Iris pigment epithelial cell (primary cell): Measurements from ENCODE around the gene COTL1.

Experiments used
- DNase-seq: peaks from one replicate; pipeline ENCODE4 v3.0.0-alpha.2; 2011; ENCODE audit warnings: low read depth

COTL1 gene

DNA sequence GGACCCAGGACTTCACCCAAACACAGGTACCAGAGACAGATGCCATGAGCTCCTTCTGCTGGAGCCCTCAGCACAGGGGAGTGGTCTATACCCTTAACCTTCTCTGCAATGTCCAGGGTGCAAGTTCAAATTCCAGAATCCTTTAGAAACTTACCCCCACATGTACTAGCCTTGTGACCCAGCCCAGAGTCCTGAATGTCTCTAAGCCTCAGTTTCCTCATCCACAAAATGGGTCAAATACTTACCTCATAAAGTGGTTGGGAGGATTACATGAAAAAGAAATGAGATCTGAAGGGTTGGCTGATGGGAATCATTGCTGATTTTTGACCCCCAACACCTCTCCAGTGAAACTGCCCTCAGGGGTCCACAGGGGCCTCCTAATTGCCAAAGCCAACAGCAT lies 21.7 kb downstream of the COTL1 start:
- no peak for DNase-seq

DNA sequence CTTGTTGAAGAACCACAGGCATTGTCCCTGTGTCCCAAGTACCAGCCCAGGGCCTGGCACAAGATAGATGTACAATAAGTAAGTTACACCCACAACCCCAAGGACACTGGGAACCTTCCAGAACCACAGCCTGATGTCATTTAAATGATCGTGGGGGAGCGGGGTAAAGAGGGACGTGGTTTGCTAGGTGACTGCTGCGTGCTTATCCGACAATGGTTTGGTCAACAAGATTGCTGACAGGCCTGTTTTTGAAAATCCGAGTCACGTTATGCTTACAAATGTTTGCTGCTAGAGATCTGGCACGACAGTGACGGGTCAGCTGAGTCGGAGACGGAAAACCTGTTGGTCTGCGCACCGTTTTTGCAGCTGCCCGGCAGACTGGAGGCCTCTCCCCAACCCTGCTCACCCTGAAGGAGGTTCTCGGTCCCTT lies 22.8 kb downstream of the COTL1 start:
- DNase-seq: no peak

DNA sequence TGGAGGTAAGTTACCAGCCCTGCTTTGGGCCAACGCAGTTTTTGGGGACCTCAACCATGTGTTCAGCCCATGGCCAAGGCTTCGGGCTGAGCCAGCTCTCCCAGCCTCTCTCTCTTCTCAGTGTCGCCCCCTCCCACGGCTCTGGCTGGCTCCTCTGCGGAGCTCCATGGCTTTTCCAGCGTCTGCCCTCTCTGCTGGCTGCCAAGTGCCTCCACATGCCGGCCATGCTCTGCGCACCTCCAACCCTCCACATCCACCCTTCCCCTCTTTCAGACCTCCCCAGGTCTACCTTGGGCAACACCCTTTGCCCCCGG lies 23.2 kb downstream of the COTL1 start:
- DNase-seq: no peak

DNA sequence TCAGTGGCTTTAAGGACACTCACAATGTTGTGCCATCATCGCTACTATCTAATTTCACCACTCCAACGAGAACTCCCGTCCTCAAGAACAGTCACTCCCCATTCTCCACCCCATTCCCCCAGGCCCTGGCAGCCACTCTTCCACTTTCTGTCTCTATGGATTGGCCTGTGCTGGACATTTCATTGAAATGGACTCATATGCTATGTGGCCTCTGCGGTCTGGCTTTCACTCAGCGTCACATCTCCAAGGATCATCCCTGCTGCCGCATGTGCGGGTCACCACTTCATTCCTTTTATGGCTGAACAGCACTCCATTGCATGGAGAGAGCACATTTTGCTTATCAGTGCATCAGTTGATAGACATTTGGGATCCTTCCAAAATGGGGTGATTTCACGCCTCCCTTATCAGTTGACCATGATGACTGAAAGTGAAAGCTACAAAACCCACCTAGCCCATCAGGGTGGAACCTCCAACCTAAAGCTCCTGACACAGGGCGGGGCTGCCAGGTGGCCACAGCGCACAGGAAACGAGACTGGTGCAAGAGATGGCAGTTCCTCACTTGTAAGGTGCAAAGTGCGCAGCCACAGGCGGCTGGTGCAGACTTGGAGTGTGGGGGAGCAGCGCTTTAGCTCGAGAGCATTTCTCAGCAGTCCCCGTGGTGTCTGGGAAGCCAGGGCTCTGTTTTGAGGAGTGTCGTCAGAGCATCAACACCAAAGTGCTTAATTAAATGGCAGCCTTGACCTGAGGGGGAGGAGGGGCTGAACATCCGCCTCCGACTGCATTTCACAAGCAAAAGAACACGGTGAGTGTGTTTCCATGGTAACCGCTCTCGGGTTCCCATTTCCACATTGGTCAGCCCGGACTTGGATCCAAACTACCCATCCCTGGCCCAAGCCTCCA lies 23.8 kb downstream of the COTL1 start:
- DNase-seq: peak; percentile 39

DNA sequence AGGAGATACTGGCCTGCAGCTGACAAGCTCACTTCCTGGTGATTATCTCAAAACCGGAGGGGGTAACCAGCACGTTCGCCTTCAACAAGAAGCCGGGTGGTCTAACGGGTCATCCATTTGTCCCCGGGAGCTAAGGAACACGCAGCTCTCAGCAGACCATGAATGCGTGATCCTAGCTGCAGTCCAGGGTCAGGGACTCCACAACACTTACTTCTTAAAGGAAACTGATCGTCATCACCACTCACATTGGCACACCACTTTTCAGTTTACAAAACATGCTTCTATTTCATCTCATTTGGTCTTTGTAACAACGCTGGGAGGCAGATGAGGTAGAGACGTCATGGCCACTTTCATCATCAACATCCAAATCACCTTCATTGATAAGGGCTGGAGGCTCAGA lies 25.2 kb downstream of the COTL1 start:
- no peak for DNase-seq

DNA sequence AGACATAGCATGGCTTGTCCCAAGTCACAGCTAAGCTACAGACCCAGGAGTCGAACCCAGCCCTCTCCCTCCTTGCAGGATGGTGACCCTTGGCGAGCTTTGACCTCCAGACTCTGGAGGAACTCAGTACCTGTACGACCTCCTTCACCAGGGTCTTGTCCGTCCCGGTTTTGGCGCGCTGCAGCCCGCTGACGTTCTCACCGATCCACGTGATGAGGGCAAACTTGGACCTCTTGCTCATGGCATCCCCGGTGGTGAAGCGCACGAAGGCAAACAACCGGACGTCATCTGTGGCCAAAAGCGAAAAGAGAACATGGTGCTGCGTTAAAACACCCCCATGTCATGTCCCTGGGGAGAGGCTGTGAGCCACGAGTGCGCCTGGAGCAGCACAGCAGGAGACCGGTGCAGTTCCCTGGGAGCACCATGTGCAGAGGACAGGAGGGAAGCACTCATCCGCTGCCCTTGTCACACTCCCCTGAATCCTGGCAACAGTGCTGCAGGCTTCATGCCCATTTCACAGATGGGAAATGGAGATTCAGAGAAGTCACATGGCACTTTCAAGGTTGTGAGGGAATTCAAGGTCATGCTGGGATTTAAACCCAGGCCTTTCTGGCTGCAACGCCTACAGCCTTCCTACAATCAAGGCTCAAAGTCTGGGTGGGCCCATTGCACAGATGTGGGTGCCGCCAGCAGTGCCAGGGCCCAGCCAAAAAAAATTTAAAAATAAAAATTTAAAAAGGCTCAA lies 27.7 kb downstream of the COTL1 start:
- no peak for DNase-seq

DNA sequence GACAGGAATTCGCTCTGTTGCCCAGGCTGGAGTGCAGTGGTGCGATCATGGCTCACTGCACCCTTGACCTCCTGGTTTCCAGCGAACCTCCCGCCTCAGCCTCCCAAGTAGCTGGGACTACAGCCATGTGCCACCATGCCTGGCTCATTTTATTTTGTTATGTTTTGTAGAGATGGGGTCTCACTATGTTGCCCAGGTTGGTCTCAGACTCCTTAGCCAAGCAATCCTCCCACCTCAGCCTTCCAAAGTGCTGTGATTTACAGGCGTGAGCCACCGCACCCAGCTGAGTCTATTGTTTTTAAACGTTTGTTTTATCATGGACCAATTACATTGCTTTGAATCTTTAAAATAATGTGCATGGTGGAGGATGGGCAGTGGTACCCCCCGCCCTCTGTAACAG lies 28.9 kb downstream of the COTL1 start:
- DNase-seq: no peak

DNA sequence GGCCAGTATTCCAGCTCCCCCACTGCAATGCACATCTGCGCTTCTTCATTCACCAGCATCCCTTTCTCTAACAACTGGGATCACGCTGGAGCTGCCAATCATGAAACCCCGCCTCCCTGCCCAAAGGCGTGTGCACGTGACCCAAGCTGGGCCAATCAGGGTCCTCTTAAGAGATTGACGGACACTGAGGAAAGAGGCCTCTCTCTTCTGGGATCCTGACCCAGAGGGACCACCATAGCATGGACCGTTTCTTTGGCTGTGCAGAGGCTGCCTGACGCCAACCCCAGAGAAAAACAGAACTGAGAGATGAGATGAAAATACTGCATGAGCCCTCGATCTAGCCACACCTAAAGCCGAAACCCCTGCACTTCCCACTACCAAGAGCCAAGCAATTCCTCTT lies 32.0 kb downstream of the COTL1 start:
- peak; percentile 38 for DNase-seq

DNA sequence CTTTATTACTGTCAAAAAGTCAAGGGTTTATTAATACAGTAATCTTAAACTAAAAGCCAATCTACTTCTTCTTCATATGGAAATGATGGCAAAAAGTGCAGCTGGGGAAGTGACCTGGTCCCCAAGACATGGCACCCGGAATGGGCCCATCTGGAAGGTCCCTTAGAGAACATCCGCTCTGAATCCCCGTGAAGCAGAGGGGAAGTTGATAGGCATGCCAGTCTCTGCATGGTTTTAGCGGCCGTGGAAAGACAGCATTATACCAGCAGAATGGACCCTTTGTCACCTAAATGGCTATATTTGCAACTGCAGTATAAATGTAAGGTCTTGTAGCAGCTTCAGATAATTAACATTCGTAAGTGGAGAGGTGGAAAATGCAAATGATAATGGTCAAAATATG lies 32.4 kb downstream of the COTL1 start:
- DNase-seq: no peak

DNA sequence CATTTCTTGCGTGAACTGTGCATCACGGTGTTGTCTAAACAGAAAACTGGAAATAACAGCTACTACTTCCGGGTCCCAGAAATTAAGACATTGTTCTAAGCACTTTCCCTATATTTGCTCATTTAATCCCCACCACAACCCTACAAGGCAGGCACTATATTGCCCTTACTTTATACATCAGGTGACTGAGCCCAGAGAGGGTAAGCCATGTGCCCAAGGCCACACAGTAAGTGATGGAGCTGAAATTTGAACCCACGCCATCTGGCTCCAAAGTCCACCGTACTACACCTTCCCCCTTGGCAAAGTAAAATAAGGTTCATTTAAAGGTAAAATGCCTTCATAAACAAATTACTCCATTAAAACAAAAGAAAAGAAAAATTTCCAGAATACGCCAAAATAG lies 33.2 kb downstream of the COTL1 start:
- no peak for DNase-seq

DNA sequence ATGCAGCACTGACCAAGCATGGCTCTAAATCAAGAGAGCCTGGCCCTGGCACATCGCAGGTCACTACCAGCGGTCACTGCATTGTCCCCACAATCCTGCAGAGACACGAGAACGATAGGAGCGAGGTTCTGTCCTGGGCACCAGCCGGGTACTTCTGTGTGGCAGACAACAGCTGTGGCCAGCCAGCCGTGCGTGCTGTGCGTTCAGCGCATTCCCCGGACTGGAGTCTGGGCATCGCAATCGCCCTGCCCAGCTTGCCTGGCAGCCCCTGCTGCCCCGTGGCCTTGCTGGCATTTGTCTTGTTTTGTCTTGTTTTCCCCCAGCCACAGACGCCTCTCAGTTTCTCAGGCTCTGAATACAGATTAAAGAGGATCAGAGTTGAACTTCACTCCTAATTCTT lies 33.9 kb downstream of the COTL1 start:
- DNase-seq: no peak

DNA sequence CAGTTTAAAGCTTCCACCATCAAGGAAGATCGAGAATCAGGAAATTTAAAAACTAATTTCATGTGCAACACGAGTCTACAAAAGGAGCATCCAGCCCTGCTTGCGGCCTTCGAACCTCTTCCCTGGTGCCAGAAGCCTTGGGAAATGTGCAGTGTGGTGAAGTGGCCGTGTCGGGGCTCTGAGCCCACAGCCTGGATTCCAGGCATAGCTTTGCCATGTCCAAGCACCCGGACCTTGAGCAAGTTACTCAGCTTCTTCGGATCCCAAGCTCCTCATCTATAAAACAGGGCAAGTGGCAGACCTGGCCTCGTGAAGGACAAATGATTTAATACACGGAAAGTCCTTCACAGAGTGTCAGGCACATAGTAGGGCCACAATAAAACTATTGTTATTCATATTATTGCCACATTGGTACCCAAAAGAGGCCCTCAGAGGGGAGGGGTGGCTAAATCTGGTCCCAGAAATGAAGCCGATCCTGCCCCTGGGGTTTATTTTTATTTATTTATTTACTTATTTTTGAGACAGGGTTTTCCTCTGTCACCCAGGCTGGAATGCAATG lies 34.8 kb downstream of the COTL1 start:
- peak; percentile 80 for DNase-seq

DNA sequence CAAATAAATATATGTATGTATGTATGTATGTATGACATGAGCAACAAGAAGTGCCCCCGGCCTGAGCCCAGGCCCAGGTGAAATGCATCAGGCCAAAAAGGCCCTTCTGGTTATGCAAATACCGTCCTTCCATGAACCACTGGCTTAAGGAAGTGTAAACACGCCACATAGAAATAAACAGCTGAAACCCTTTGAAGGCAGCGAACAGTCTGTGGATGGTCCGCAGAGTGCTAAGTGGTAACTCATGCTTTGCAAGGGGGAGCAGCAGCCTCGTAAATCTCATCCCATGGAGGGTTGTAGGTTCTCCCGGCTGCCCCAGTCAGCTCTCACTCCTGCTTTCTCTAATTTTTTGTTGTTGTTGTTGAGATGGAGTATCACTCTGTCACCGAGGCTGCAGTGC lies 36.7 kb downstream of the COTL1 start:
- DNase-seq: no peak

DNA sequence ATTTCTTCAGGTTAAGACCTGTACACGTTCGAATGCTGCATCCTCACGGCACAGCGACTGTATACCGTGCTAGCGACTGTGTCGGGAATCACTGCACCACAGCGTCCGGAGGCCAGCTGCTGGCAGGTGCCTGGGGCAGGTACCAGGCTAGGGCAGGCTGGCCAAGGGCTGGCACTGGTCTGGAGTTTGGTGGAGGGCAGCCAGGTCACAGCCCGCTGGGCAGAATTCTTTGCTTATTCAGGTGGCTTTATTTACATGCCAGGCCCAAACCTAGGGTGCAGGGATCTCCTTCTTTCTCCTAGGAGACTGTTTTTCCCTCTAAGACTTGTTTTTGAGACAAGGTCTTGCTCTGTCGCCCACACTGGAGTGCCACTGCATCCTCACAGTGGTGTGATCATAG lies 37.9 kb downstream of the COTL1 start:
- no peak for DNase-seq

DNA sequence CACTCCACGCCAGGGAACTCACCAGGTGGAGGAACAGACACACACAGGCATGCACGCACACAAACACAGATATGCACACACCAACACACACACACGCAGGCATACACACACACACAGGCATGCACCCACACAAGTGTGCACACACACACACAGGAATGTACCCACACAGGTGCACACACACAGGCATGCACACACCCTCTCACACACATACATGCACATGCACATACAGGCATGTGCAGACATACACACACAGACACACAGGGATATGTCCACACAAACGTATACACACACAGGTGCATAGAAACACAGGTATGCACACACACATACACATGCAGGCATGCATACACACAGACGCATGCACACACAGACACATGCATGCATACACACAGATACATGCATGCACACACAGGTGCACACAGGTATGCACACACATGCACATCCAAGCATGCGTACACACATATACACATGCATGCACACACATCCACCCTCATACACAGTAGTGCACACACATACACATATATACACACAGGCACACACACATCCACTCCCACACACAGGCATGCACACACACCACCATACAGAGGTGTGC lies 39.2 kb downstream of the COTL1 start:
- no peak for DNase-seq

DNA sequence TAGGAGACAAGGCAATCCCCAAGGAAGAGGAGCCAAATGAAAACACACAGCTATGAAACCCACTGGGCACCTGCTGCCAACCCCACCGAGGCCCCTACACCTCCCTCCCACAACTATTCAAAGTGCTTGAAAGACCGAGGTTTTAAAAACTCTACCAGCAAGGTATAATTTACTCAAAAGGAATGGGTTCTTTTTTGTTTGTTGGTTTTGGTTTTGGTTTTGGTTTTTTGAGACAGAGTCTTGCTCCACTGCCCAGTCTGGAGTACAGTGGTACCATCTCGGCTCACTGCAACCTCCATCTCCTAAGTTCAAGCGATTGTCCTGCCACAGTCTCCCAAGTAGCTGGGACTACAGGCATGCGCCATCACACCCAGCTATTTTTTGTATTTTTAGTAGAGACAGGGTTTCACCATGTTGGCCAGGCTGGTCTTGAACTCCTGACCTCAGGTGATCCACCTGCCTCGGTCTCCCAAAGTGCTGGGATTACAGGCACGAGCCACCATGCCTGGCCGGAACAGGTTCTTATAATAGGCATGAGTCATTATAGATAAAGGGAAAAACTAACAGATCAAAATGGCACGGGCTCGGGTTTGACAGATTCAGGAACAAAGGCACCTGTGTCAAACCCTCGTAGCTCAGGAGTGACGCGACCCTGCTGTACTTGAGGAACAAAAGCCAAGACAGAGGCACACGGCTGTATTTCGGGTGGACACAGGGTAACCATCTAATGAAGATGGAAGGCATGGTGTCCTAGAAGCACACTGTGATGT lies 40.7 kb downstream of the COTL1 start:
- DNase-seq: no peak

DNA sequence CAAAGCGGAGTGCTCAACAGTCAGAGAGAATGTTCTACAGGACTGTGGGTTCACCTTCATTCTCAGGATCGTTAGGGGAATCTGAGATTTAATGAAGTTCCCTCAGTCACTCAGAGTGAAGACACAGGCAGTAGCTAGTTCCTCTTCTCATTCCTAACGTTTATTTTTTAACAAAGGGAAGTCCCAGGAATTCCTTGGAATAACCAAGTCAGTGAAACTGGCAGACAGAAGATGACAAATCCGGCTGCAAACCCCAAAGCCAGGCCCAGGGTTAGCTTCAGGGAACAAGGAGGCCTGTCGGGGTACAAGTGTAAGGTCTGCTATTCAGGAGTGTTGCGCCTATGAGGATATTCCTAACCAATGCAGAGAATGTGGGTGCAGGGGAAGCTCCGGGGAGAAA lies 42.0 kb downstream of the COTL1 start:
- DNase-seq: no peak

DNA sequence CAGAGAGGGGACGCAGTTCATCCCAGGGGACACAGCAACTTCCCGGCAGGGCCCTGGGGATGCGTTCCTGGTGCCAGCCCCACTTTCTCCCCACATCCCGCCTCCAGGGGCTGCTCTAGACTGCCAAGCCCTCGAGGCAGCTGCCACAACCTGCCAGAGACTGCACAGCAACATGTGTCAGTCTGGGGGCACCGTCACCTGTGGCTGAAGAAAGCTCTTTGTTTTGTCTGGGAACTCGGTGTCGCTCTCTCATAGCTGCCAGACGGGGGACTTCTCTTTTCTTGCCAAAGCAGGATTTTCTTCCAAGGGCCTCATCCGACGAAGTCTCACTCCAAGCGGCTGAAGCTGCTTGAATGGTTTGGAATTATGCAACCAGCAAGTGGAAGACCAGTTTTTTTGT lies 43.7 kb downstream of the COTL1 start:
- no peak for DNase-seq

DNA sequence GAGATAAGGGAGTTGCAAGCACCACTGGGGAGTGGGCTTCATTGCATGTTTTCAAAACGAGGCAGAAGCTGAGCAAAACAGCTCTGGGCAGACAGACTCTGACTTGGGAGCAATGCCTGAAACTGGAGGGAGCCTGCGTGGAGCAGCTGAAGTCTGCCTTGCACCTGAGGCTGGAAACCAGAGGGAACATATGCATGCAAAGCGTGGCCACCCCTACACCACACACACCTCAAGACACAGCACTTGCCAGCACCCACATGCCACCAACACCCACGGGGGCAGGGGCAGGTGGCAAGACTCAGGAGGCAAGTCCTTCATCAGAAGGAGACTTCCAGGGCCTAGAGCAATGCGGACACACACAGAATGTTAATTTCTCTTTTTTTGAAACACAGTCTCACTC lies 45.8 kb downstream of the COTL1 start:
- DNase-seq: no peak

DNA sequence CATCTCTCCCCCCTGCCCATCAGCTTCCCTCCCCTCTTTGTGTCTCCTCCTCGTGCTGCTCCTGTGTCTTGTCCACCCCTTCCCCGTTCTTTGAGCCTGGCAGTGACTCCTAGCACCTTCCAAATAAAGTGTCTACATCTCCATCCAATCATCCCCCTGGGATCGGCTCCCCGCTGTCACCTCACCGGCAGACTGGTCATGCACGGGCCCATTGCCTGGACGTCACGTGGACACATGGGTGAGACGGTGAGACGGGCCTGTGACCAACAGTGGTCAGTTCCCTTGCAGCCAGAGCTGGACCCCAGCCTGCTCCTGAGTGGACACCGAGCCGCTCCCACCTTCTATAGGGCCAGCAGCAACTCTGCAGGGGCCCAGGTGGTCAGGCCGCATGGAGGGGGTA lies 46.4 kb downstream of the COTL1 start:
- DNase-seq: no peak

DNA sequence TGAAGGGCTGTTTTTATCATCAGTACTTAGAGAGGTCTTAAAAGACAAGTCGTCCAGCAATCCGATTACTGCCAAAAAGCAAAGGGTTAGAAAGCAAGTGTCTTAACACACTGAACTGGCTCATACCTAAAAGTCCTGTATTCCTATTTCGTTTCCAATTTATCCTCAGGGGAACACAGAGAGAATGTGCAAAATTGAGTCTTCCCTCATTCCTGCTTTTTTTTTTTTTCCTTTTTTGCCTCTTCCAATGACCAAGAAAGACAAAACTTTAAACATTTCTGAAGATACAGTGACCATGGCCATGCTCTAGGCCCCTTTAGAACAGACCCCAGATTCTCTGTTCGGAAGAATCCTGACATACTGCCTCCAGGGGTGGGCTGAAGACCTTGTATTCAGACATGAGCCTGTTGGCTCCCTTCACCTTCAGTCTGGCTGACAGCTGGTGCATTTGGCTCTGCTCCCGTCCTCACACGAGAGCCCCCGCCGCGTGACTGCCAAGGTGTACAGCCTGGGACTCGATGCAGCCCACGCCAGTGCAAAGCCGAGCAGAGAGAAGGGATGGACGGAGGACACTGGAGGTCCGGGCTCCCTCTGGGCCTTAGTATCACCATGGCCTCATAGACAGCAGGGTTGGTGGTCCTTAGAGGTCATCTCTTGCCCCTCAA lies 47.0 kb downstream of the COTL1 start:
- no peak for DNase-seq
